ENCODE results near the gene TDRD5.

Gene TDRD5, protein sequence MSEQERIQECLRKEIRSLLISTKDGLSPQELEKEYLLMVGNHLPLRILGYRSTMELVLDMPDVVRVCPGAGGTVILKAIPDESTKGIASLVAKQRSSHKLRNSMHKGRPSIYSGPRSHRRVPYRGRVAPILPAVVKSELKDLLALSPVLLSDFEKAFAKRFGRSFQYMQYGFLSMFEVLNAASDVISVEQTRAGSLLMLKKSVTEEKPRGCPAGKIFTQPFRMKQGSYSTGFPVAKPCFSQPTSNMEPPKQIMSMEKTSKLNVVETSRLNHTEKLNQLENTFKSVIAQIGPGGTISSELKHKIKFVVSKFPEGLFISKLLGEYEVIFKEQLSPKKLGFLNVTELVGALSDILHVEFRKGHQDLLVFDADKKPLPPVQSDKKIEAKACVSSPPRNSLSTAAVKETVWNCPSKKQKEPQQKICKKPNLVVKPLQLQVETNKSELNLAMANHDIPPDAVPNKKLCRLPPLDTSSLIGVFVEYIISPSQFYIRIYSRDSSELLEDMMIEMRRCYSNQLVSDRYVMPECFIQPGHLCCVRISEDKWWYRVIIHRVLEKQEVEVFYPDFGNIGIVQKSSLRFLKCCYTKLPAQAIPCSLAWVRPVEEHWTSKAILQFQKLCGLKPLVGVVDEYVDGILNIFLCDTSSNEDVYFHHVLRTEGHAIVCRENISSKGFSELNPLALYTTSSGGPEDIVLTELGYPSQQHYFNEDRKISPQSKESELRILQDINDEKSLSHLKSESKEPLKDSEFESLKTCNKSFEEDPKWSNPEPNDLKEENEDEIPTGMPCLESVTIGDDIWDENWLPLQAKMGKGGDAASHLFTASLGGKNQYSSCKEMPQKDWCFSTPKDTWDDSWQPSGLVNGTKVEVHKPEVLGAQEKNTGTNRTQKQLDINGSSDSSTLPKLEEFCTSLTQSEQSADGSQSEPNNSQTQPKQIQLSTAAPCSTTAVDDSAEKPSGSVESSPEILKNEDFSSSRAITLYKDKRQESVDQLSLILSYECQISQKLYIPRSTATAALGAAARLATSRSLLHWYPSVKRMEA

DNA sequence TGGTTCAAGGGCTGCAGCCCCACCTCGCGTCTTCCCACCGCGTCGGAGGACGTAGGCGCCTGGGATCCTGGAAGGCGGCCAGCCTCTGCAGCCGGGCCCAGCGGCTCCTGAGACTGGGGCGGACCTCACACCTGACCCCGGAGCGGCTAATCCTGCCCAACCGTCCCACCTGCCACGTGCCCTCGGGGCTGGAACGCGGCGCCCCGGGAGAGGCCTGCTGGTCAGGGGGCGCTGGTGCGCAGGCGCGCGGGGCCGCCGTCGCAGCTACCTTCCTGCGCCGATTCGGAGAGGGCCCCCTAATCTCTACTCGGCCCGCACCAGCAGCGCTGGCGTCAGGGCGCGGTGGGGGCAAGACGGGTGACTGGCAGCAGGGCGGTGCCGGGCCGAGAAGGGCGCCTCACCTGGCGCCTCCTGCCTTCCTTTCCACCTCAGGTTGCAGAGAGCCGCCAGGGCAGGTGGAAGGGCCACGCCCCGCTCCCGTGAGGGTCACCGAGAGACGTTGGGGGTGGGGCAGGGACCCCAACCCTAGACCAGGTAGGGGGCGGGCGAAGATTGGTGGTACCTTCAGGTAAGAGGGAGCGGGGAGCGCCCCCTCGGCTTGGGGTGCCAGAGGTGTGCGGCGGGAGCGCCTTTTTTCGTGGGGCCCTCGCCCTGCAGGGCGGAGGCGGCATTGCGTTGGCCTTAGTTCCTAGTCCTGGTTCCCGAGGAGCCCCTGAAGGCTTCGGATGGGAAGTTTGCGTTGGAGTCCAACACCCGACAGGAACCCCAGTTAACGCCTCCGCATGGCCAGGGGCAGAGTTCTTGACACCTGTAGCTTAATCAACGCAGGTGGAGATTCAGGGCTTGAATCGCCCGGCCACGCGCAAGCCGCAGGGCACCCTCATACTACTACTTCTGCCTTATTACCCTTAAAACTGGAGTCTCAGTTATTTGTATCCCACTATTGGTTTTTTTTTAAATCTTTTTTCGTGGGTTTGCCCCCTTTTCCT is at the start of gene TDRD5:
Gene TDRD5, plus strand, starts transcription at position 241 of the 989 bp plus-strand sequence. CDS start 784 bp downstream, outside the sequence.
- DNase-seq: peak; percentile 66

DNA sequence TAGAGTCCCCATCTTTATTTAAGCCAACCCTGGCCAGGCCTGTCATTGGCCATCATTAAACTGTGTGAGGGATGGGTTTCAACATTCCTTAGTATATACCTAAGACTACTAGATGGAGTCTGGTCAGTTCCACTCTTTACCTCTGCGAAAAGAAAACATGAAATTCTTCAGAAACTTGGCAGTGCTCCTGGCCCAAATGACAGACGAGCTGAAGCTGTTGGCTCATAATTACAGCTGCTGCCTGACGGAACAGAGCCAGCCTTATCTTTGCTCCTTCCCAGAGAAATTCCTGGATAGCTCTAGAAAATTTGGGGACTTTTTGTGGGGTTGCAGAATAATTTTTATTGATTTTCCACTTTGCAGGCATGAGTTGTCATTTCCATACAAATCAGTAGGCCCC is 46.3 kb upstream of the TDRD5 start:
- DNase-seq: no peak

- no peak for DNase-seq
Observed at GRCh38 chr1:179547021-179547535, 44.6 kb upstream of the TDRD5 start.

DNA sequence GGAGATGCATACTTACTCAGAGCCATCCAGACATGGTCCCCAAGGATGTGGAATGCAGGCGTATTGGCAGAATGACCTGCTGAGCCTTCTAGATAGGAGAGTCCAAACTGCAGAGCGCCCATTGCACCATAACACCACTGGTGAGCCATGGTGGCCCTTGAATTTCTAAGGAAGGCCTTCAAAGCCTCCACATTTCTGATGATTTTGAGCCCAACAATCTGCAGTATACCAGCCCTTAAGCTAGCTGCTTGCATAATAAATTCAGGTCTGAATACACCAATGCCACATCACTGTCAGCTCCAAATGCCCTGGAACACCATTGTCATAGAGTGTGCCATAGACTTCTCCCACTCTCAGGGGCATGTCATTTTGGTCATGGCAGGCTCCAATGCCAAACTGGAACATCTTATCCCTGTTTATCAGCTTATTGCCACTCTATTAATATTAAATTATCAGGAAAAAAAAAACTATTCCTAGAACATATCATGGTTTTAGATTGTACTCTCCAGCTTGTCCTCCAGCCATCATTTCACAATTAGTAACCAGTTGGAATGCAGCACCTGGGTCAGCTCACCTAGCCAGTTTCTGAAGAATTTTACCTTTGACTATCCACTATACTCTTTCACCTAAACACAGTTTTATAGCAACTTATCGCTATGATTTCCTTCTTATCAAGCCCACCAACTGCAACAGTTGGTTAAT is 42.8 kb upstream of the TDRD5 start:
- no peak for DNase-seq

GRCh38 chr1:179549368-179549700 is 42.3 kb upstream of the TDRD5 start:
- DNase-seq: no peak

DNA sequence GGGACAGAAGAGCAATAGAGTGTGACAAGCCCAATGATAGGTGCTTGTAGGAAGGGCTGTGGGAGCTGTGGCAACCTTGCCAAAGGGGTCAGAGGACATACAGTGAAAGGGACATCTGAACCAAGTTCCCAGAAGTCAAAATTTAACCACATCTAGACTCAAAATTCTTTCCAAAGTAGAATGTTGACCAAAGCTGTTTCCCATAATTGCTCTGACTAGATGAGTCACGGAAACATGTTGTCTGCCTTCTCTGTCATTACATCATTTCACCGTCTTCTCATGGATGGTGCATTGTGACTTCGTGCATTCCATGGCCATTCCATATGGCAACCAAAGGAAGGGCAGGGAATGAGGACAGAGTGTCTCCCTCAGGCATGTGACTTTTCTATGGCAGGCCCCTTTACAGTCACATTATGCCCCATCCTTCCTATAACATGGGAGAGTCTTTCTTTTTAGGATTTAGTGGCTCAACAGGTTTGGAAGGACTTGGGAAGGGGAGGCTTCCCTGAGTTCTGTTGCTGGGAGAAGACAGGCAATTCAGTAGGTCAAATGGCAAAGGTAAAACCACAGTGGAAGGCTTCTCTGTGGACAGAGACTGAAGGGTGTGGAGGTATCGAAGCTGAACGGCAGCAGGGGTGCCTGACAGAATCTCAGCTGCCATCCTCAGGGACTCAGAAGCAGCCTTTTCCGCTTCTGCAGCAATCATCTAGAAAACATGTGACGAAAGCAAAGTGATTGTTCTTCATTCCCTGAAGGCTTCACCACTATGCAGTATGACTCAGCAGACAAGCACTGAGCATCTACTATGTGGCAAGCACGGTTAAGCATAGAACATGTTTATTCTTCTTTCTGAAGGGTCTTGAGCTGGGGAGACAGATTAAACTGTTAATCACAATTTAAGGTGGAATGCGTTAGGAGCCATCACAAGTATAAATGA is 40.6 kb upstream of the TDRD5 start:
- DNase-seq: peak; percentile 36

- no peak for DNase-seq
Observed at GRCh38 chr1:179554427-179554826, 37.2 kb upstream of the TDRD5 start.

- DNase-seq: no peak
Observed at GRCh38 chr1:179558078-179558477, 33.6 kb upstream of the TDRD5 start.

DNA sequence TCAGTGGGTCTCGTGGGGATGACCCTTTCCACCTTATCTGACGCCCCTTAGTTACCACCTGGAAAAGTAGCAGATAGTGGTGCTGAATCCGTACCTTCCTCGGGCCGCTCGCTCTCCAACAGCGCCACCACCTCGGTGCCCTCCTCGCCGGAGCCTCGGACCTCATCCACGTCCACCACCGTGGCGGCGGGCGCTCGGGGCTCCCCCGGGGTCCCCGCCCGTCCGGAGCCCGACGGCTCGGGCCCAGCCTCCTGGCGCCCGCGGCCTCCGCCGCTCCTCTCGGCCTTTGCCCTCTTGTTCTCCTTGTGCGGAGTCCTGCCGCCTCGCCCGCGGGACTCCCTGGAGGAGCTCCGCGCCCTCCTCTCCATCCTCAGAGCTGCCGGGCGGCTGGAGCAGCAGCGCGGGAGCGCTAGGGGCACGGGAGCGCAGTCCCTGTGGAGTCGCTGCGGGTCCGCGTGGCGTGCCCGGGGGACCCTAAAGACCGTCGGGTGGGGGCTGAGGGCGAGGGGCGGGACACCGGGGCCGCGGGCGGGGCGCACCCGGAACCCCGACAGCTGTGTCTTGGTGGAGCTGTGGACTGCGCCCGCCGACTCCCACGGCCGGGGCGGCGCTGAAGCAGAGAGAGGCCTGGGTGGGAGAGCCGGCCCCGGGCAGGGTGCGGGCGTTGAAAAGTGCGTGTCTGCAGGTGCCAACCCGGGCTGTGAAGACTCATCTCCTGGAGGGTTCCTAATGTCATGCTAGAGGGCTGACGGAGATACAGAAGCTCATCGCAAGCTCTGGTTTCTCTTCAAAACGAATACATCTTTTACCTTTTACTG is 15.9 kb upstream of the TDRD5 start, which contains the start of gene NPHS2:
Gene NPHS2, minus strand, starts transcription at position 452 of the 818 bp plus-strand sequence. Its CDS starts 84 bp downstream, at position 368.
- DNase-seq: peak; percentile 50

- DNase-seq: no peak
Observed at GRCh38 chr1:179576509-179576908, 15.1 kb upstream of the TDRD5 start.

DNA sequence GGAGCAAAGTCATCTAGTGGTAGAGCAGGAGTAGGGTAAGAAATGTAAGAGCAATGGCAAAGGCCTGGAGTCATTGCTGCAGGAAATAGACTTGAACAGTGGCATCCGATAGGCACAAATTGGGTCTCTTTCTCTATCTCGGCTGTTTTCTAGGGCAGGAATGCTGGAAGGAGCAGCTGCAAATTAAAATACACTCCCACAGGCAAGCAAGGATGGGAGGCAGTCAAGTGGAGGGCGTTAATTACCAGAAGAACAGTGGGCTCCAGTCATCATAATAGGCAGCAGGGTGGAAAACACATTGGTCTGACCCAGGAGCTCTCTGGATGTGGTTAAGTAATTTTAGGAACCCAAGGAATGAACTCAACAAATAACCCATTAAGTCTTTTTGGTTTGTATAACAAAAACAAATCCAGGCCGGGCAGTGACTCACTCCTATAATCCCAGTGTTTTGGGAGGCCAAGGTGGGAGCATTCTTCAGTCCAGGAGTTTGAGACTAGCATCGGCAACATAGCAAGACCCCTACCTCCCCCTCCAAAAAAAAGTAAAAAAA is 7.8 kb upstream of the TDRD5 start:
- no peak for DNase-seq

- DNase-seq: peak; percentile 88
Observed at GRCh38 chr1:179586107-179586823, 5.4 kb upstream of the TDRD5 start.

- no peak for DNase-seq
Observed at GRCh38 chr1:179587336-179587735, 4.3 kb upstream of the TDRD5 start.

- DNase-seq: no peak
Observed at GRCh38 chr1:179588425-179589024, 3.1 kb upstream of the TDRD5 start.

GRCh38 chr1:179589509-179589908 is 2.1 kb upstream of the TDRD5 start:
- peak; percentile 54 for DNase-seq

DNA sequence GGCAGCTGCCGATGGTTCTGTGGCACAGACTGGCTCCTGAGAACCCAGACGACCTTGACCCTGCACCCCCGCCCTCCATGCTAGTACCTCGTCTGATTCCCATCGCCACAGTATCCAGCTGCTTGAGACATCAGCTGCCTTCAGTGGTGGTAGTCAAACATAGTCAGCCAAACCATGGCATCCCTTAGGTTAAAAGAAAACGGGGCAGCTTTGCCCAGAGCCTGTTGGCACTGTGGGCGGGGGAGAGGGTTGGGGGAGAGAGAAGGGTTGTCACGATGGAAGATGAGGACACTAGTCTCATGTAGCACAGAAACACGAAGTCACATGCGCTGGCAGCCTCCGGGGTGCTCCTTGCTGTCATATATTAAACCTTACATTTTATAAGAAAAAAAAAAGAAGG is 961 bp upstream of the TDRD5 start:
- DNase-seq: no peak

DNA sequence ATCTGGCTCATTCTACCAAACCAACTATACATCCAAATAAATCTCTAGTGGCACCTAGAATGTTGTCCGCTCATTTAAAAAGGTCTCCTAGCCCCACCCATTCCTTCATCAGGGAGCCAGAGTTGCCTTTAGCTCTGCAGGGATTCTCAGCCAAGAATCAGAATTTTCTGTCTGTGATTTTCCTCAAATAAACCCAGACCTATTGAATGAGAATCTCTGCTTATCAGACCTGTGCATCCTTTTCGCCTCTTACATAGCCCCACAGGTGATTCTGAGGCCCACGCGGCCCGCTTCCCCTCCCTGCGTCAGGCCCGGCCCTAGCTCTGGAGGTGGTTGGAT is 410 bp upstream of the TDRD5 start:
- DNase-seq: no peak

DNA sequence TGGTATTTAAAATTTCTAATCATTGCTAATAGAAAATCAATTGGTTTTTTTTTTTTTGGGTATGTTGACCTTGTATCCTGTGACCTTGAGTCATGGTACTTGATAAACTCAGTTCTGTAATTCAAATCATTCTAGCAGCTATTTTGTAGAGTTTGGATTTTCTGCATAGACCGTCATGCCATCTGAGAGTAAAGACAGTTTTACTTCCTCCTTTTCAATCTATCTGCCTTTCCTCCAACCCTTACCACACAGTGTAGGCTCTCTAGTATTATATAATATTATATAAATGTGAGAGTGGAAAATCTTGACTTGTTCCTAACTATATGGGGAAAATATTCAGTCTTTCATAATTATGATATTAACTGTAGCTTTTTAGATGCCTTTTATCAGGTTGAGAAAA is 7.0 kb downstream of the TDRD5 start:
- no peak for DNase-seq

All from eye (tissue), 1 donor.